Panc1 (cell line): Measurements from ENCODE around the gene TMPRSS3. TPM values are rescaled to one million over a fixed set of nuclear protein-coding genes. Genes with fewer than 3 reads are reported as not detected.

Experiments
- ATAC-seq: fragments of 200-7000 bp; cut with Tn5 transposase; 2 replicates; pipeline ENCODE4 v1.9.1; 2020; ENCODE audit warnings: mild to moderate bottlenecking, moderate library complexity
- BruUV-seq: library from RNA; stranded (reverse); fragments of 400-500 nt; replicated peaks from 2 replicates; lab custom pipeline; 2021; lab: Mats Ljungman, UMichigan
- CTCF ChIA-PET: fragments of 300-600 bp; sonication (Branson Sonifier 250); formaldehyde crosslinking; loops from one replicate; lab custom pipeline; 2022; ENCODE audit warnings: antibody characterized with exemption; lab: Charles Lee
- POLR2A ChIA-PET: fragments of 300-600 bp; sonication (Branson Sonifier 250); formaldehyde crosslinking; loops from one replicate; lab custom pipeline; 2022; ENCODE audit warnings: antibody characterized with exemption; lab: Charles Lee
- DNase-seq: peaks from one replicate; pipeline ENCODE4 v3.0.0-alpha.2; 2010; ENCODE audit warnings: low read depth, low spot score
- H3K27ac ChIP-seq: 2 replicates; pipeline ENCODE4 v1.5.1; 2011; ENCODE audit warnings: mild to moderate bottlenecking, low read length, inconsistent platforms
- H3K27me3 ChIP-seq: fragments of 200-500 bp; sonication (Bioruptor generic); 2 replicates; pipeline ENCODE4 v1.6.0; 2014; ENCODE audit warnings: low read length, inconsistent platforms; ENCODE audit not compliant: control insufficient read depth, insufficient read depth
- H3K36me3 ChIP-seq: fragments of 200-500 bp; sonication (Bioruptor generic); 2 replicates; pipeline ENCODE4 v1.5.1; 2014; ENCODE audit warnings: inconsistent platforms, mild to moderate bottlenecking, low read length, moderate library complexity; ENCODE audit not compliant: control insufficient read depth, insufficient read depth
- H3K4me1 ChIP-seq: 2 replicates; pipeline ENCODE4 v1.5.1; 2011; ENCODE audit warnings: inconsistent platforms, mild to moderate bottlenecking, low read length, moderate library complexity; ENCODE audit not compliant: control insufficient read depth, insufficient read depth
- H3K4me3 ChIP-seq, 2 experiments: 2 replicates each; pipeline ENCODE4 v1.5.1; 2011 to 2012; ENCODE audit warnings: low read depth in 2 of 2, low read length in 2 of 2, mild to moderate bottlenecking in 2 of 2, inconsistent platforms in 1 of 2, moderate library complexity in 1 of 2
- H3K9me3 ChIP-seq: fragments of 200-500 bp; sonication (Bioruptor generic); 2 replicates; pipeline ENCODE4 v1.5.1; 2014; ENCODE audit warnings: low read depth, mild to moderate bottlenecking, inconsistent platforms, low read length, moderate library complexity; ENCODE audit not compliant: control insufficient read depth, insufficient read depth
- CTCF ChIP-seq: fragments of 450-650 bp; IDR thresholded peaks from 2 replicates; pipeline ENCODE4 v1.5.1; 2017; ENCODE audit warnings: mild to moderate bottlenecking
- POLR2AphosphoS5 ChIP-seq: IDR thresholded peaks from 2 replicates; pipeline ENCODE4 v1.6.1; 2012; ENCODE audit warnings: mild to moderate bottlenecking, low read depth, low read length, moderate library complexity
- REST ChIP-seq, 2 experiments: IDR thresholded peaks; 2 replicates each; pipeline ENCODE4 v1.6.1; 2011 to 2012; ENCODE audit warnings: low read depth in 2 of 2, control low read depth in 1 of 2, low read length in 1 of 2, mild to moderate bottlenecking in 1 of 2, moderate library complexity in 1 of 2; ENCODE audit not compliant: insufficient read depth in 1 of 2
- SIN3A ChIP-seq: IDR thresholded peaks from 2 replicates; pipeline ENCODE4 v1.6.1; 2012; ENCODE audit warnings: low read depth, mild to moderate bottlenecking, low read length, moderate library complexity, borderline replicate concordance; ENCODE audit not compliant: insufficient read depth
- TCF7L2 ChIP-seq: IDR thresholded peaks from 2 replicates; pipeline ENCODE4 v1.6.1; 2011; ENCODE audit warnings: mild to moderate bottlenecking, low read depth, low read length, inconsistent platforms
- in situ Hi-C: cut with HindIII; loops from 2 replicates; pipeline ENCODE4 v1.10.0; 2016; ENCODE audit warnings: low sequenced_read_pairs, low pct_unique_long_range_greater_than_20kb
- intact Hi-C: fragments of 100-400 bp; cut with micrococcal nuclease; formaldehyde crosslinking; loops from one replicate; pipeline ENCODE4 v1.10.0; 2022; ENCODE audit not compliant: unreplicated experiment
- total RNA-seq: library from RNA; stranded (reverse); gene quantifications from one replicate; pipeline ENCODE4 v1.2.1, GENCODE V29; 2021; ENCODE audit not compliant: unreplicated experiment

The TMPRSS3 gene
- total RNA-seq, 1 experiment from 2014 or later, result not detected

GRCh38 chr21:42348762-42349161 lies 47.1 kb downstream of the TMPRSS3 start:
- no TSS peak for BruUV-seq
- Histone ChIP-seq H3K27ac (no peak overlapping the region), H3K36me3 (no peaks in the 10 kb centered on the region), H3K9me3 (no peaks in the 10 kb centered on the region), H3K4me3 (no peak overlapping the region), H3K27me3 (no peaks in the 10 kb centered on the region), H3K4me1 (no peaks in the 10 kb centered on the region; the same call in 1 of the 2 replicates)
- TF ChIP-seq SIN3A, result no peak
- ChIA-PET CTCF (no interaction called here), POLR2A (no interaction called here)
- DNase-seq (no peak), ATAC-seq (no peak)
- in situ Hi-C loops, result no loop called here
- intact Hi-C loops, result no loop called here

DNA sequence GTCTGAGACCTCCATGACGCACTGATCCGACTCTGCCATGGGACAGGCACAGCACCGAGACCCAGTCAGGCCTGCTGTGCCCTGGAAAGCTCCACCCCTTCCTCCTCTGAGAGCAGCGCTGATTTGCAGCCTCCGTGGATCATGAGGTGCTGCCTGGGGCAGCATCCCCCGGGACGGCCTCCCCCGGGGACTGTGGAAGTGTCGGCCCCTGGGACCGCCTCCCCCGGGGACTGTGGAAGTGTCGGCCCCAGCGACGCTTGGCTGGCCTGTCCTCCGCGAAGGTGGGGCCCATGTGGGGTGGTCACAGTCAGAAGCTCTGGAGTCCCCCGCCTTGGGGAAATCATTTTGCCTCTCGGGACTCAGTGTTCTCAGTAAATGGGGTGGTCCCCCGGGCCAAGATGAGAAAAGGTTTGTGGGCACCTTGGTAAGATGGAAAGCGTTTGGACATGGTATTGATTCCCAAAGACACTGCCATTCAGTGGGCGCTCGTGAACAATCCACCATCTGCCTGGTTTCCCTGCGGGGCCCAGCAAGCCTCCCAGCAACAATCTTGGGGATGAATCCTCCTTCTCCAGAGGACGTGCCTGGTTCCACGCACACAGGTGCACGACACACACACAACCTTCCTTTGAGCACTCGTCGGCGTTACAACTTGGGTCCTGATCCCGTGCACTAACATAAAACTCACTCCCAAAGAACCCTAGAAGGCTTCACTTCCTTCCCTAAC lies 48.1 kb downstream of the TMPRSS3 start:
- Histone ChIP-seq H3K4me1 (no peaks in the 10 kb centered on the region; the same call in 1 of the 2 replicates), H3K9me3 (no peaks in the 10 kb centered on the region), H3K4me3 (peak overlapping the region in 1 of 2 experiments; percentile 12; a peak in 2 of 4 replicates), H3K36me3 (no peaks in the 10 kb centered on the region), H3K27ac (no peak overlapping the region), H3K27me3 (no peaks in the 10 kb centered on the region)
- DNase-seq (no peak), ATAC-seq (no peak)
- intact Hi-C loops, result no loop called here
- ChIA-PET CTCF (no interaction called here), POLR2A (no interaction called here)
- in situ Hi-C loops, result no loop called here
- BruUV-seq, result no TSS peak
- TF ChIP-seq CTCF, result no peak
- no peak for TF ChIP-seq TCF7L2
- no peak for TF ChIP-seq REST (IDR thresholded peaks at IDR 0.05; ENCODE audit: insufficient read depth in 1 of 2, low read depth in 2 of 2, low read length in 1 of 2)

GRCh38 chr21:42346866-42347600 lies 48.8 kb downstream of the TMPRSS3 start:
- intact Hi-C loops (no loop called here), in situ Hi-C loops (no loop called here)
- H3K4me3 ChIP-seq, result peak overlapping the region in 1 of 2 experiments; percentile 12; a peak in 2 of 4 replicates
- TF ChIP-seq SIN3A (no peak), CTCF (no peak), POLR2AphosphoS5 (no peak), TCF7L2 (no peak), REST (IDR thresholded peaks at IDR 0.05; ENCODE audit: insufficient read depth in 1 of 2, low read depth in 2 of 2, low read length in 1 of 2) (no peak)
- POLR2A ChIA-PET, result no interaction called here
- ATAC-seq (no peak), DNase-seq (no peak)
- CTCF ChIA-PET, result no interaction called here
- no peaks in the 10 kb centered on the region for H3K36me3 ChIP-seq
- H3K9me3 ChIP-seq, result no peaks in the 10 kb centered on the region
- H3K27me3 ChIP-seq, result no peaks in the 10 kb centered on the region
- H3K27ac ChIP-seq, result no peak overlapping the region
- H3K4me1 ChIP-seq, result no peaks in the 10 kb centered on the region; the same call in 1 of the 2 replicates
- no TSS peak for BruUV-seq
